GM12878 (cell line): ENCODE measurements around the gene TMUB2. TPM values are rescaled to one million over a fixed set of nuclear protein-coding genes. Genes with fewer than 3 reads are reported as not detected.

ENCODE experiments used
- BCLAF1 ChIP-seq: fragments of 450-650 bp; IDR thresholded peaks from 2 replicates; pipeline ENCODE4 v1.6.1; 2017; ENCODE audit warnings: antibody characterized with exemption, mild to moderate bottlenecking, moderate library complexity
- BHLHE40 ChIP-seq, 2 experiments: fragments of 450-650 bp in 1 of 2; IDR thresholded peaks; 2 replicates each; pipeline ENCODE4 v1.6.1; 2011 to 2017; ENCODE audit warnings: low read depth in 2 of 2, borderline replicate concordance in 1 of 2, improper control_type of control experiment in 1 of 2, low read length in 1 of 2, mild to moderate bottlenecking in 1 of 2
- CEBPB ChIP-seq, 2 experiments: fragments of 150-350 bp in 1 of 2; IDR thresholded peaks; 2 replicates each; pipeline ENCODE4 v1.6.1; 2012 to 2014; ENCODE audit warnings: low read depth in 2 of 2, low read length in 2 of 2, borderline replicate concordance in 1 of 2, inconsistent platforms in 1 of 2
- CEBPZ ChIP-seq: fragments of 150-350 bp; IDR thresholded peaks from 2 replicates; pipeline ENCODE4 v1.6.1; 2016; ENCODE audit warnings: low read depth, low read length
- CHD2 ChIP-seq: IDR thresholded peaks from 2 replicates; pipeline ENCODE4 v1.6.1; 2011; ENCODE audit warnings: low read depth, low read length, improper control_type of control experiment, borderline replicate concordance
- ESRRA ChIP-seq: IDR thresholded peaks from 2 replicates; pipeline ENCODE4 v1.6.1; 2012; ENCODE audit warnings: mild to moderate bottlenecking, low read length, improper control_type of control experiment
- IKZF2 ChIP-seq, 2 experiments: fragments of 450-650 bp; IDR thresholded peaks; 2 replicates each; pipeline ENCODE4 v1.6.1; 2017; ENCODE audit warnings: mild to moderate bottlenecking in 2 of 2, moderate library complexity in 2 of 2
- IRF3 ChIP-seq: fragments of 450-650 bp; IDR thresholded peaks from 2 replicates; pipeline ENCODE4 v1.6.1; 2014; ENCODE audit warnings: mild to moderate bottlenecking
- JUNB ChIP-seq: IDR thresholded peaks from 2 replicates; pipeline ENCODE4 v1.6.1; 2016; ENCODE audit warnings: antibody characterized with exemption, mild to moderate bottlenecking
- POU2F2 ChIP-seq: IDR thresholded peaks from 3 replicates; pipeline ENCODE4 v1.6.1; 2011; ENCODE audit warnings: low read depth, mild to moderate bottlenecking, low read length, borderline replicate concordance
- RUNX3 ChIP-seq: IDR thresholded peaks from 2 replicates; pipeline ENCODE4 v1.6.1; 2012; ENCODE audit warnings: low read length, inconsistent platforms
- SP1 ChIP-seq: IDR thresholded peaks from one replicate; pipeline ENCODE4 v1.6.1; 2011; ENCODE audit warnings: low read depth, low read length
- STAT3 ChIP-seq: IDR thresholded peaks from 2 replicates; pipeline ENCODE4 v1.6.1; 2011; ENCODE audit warnings: low read depth, low read length, improper control_type of control experiment
- TBL1XR1 ChIP-seq: IDR thresholded peaks from 2 replicates; pipeline ENCODE4 v1.6.1; 2012; ENCODE audit warnings: low read depth, low read length, improper control_type of control experiment
- TCF12 ChIP-seq: IDR thresholded peaks from 2 replicates; pipeline ENCODE4 v1.6.1; 2011; ENCODE audit warnings: low read depth, mild to moderate bottlenecking, low read length
- USF2 ChIP-seq: IDR thresholded peaks from 2 replicates; pipeline ENCODE4 v1.6.1; 2011; ENCODE audit warnings: low read depth, low read length, improper control_type of control experiment, borderline replicate concordance
- ZBED1 ChIP-seq: IDR thresholded peaks from 2 replicates; pipeline ENCODE4 v1.6.1; 2016; ENCODE audit warnings: borderline replicate concordance
- ZNF592 ChIP-seq: fragments of 450-650 bp; IDR thresholded peaks from 2 replicates; pipeline ENCODE4 v1.6.1; 2017; ENCODE audit warnings: mild to moderate bottlenecking, moderate library complexity
- polyA plus RNA-seq, 11 experiments: library from polyadenylated mRNA; depleted of rRNA in 4 of 11; unstranded in 6 of 11; stranded (reverse) in 5 of 11; fragments of >200 nt; fragmentation: Nextera tagmentation in 4 of 11; fragmentation: Illumina TruSeq in 1 of 11; extraction: Ambion mirVana in 4 of 11; extraction: Trizol in 1 of 11; gene quantifications; 1 replicate in 1 of 11; 2 replicates in 10 of 11; pipeline versions ENCODE4 v1.2.1 to v1.2.3, GENCODE V29; 2011 to 2016; ENCODE audit warnings: inconsistent platforms in 2 of 11, missing spikeins in 2 of 11, low read depth in 1 of 11
- total RNA-seq, 4 experiments: library from RNA; depleted of rRNA in 3 of 4; stranded (reverse); fragments of >200 nt in 3 of 4; fragmentation: Illumina TruSeq in 1 of 4; extraction: Trizol in 1 of 4; gene quantifications; 2 replicates each; pipeline versions ENCODE4 v1.2.1 to v1.2.3, GENCODE V29; 2013 to 2021

TMUB2 gene
- total and polyA plus RNA-seq, 10 of the 15 experiments (the other 5 are each of a cell fraction or from before 2014, with no cell fraction given): 4.3 to 34.0 (median 20.0) TPM

- TF ChIP-seq CEBPZ (no peak), RUNX3 (peak; percentile 75), JUNB (peak; percentile 71), STAT3 (no peak), BHLHE40 (IDR thresholded peaks at IDR 0.05; ENCODE audit: borderline replicate concordance in 1 of 2, low read depth in 2 of 2, low read length in 1 of 2) (peak; percentile 92 to 95), IRF3 (no peak), TBL1XR1 (no peak), ZBED1 (no peak), POU2F2 (no peak), TCF12 (no peak), BCLAF1 (no peak), CHD2 (no peak), ESRRA (no peak), SP1 (no peak), ZNF592 (no peak), IKZF2 (IDR thresholded peaks at IDR 0.05) (no peak), USF2 (peak; percentile 50; the same call in 1 of the 2 replicates), CEBPB (IDR thresholded peaks at IDR 0.05; ENCODE audit: borderline replicate concordance in 1 of 2, low read depth in 2 of 2, low read length in 2 of 2) (no peak)
These were observed 27.1 kb upstream of the TMUB2 start (continued) for GRCh38 chr17:44159519-44160210.
